Activated CD4-positive, CD25-positive, alpha-beta regulatory T cell treated with anti-CD3 and anti-CD28 coated beads, Interleukin-2, amount 50 U/mL, for 72 hours (primary cell): ENCODE measurements around the gene CDKAL1.
"Not testable (repeated sequence)": the region's sequence is repeated elsewhere in the genome, so short reads cannot be mapped to it uniquely, and the experiment has no call there.

Experiments
- DNase-seq: peaks from one replicate; pipeline ENCODE4 v3.0.0; 2021

The CDKAL1 gene

GRCh38 chr6:20599302-20600051 is 65.2 kb downstream of the CDKAL1 start:
- DNase-seq: no peak

GRCh38 chr6:20600831-20601230 is 66.6 kb downstream of the CDKAL1 start:
- DNase-seq: no peak

GRCh38 chr6:20604159-20604558 is 69.9 kb downstream of the CDKAL1 start:
- no peak for DNase-seq

GRCh38 chr6:20605061-20605460 is 70.8 kb downstream of the CDKAL1 start:
- DNase-seq: no peak

GRCh38 chr6:20605581-20605980 is 71.3 kb downstream of the CDKAL1 start:
- DNase-seq: no peak

GRCh38 chr6:20606831-20607230 is 72.6 kb downstream of the CDKAL1 start:
- DNase-seq: no peak

GRCh38 chr6:20608356-20608755 is 74.1 kb downstream of the CDKAL1 start:
- no peak for DNase-seq

GRCh38 chr6:20608905-20609304 is 74.6 kb downstream of the CDKAL1 start:
- no peak for DNase-seq

- not testable (repeated sequence) for DNase-seq
These were observed 75.7 kb downstream of the CDKAL1 start for GRCh38 chr6:20609924-20610323.

- no peak for DNase-seq
These were observed 76.5 kb downstream of the CDKAL1 start for GRCh38 chr6:20610636-20611370.

GRCh38 chr6:20617537-20617936 is 83.3 kb downstream of the CDKAL1 start:
- DNase-seq: not testable (repeated sequence)

GRCh38 chr6:20620043-20620442 is 85.8 kb downstream of the CDKAL1 start:
- no peak for DNase-seq

- DNase-seq: no peak
These were observed 89.5 kb downstream of the CDKAL1 start for GRCh38 chr6:20623761-20624160.

- no peak for DNase-seq
These were observed 91.9 kb downstream of the CDKAL1 start for GRCh38 chr6:20626165-20626564.

- no peak for DNase-seq
These were observed 95.3 kb downstream of the CDKAL1 start for GRCh38 chr6:20629509-20629908.

- DNase-seq: no peak
These were observed 95.9 kb downstream of the CDKAL1 start for GRCh38 chr6:20630136-20630535.

GRCh38 chr6:20630617-20631548 is 96.6 kb downstream of the CDKAL1 start:
- no peak for DNase-seq

- DNase-seq: no peak
These were observed 97.3 kb downstream of the CDKAL1 start for GRCh38 chr6:20631549-20631924.

GRCh38 chr6:20632696-20633095 is 98.4 kb downstream of the CDKAL1 start:
- DNase-seq: no peak

GRCh38 chr6:20633566-20634340 is 99.5 kb downstream of the CDKAL1 start:
- DNase-seq: no peak

GRCh38 chr6:20639161-20639560 is 104.9 kb downstream of the CDKAL1 start:
- DNase-seq: no peak

GRCh38 chr6:20640181-20640580 is 105.9 kb downstream of the CDKAL1 start:
- DNase-seq: no peak

GRCh38 chr6:20642441-20642840 is 108.2 kb downstream of the CDKAL1 start:
- no peak for DNase-seq
